RWPE1 (cell line): ENCODE data around the gene REG3G.

Source experiments
- CTCF ChIA-PET: fragments of 350-600 bp; sonication (Branson Sonifier 250); formaldehyde crosslinking; extraction: SDS; loops from one replicate; lab custom pipeline; 2021; lab: Yijun Ruan, JAX
- POLR2A ChIA-PET: fragments of 400-600 bp; formaldehyde crosslinking; extraction: SDS; loops from one replicate; lab custom pipeline; 2020; ENCODE audit warnings: antibody characterized with exemption; ENCODE audit not compliant: low non-redundant PET; lab: Yijun Ruan, JAX
- DNase-seq: peaks from one replicate; pipeline ENCODE4 v3.0.0; 2012; ENCODE audit warnings: low spot score
- H3K27ac ChIP-seq: fragments of 450-650 bp; 2 replicates; pipeline ENCODE4 v1.5.1; 2017
- CTCF ChIP-seq: fragments of 450-650 bp; conservative IDR thresholded peaks from 2 replicates; pipeline ENCODE4 v1.5.1; 2017; ENCODE audit warnings: low read depth, mild to moderate bottlenecking

REG3G gene

GRCh38 chr2:79005216-79005615 lies 20.3 kb upstream of the REG3G start:
- ChIA-PET CTCF (no interaction called here), POLR2A (no interaction called here)
- no peak for DNase-seq
- no peak for TF ChIP-seq CTCF
- no peak overlapping the region for H3K27ac ChIP-seq

GRCh38 chr2:79009388-79009787 lies 16.1 kb upstream of the REG3G start:
- CTCF ChIA-PET: no interaction called here
- DNase-seq: no peak
- TF ChIP-seq CTCF: no peak
- POLR2A ChIA-PET: no interaction called here
- no peak overlapping the region for H3K27ac ChIP-seq

GRCh38 chr2:79011496-79011895 lies 14.0 kb upstream of the REG3G start:
- no peak for TF ChIP-seq CTCF
- no peak overlapping the region for H3K27ac ChIP-seq
- no peak for DNase-seq
- POLR2A ChIA-PET: no interaction called here
- CTCF ChIA-PET: no interaction called here

- ChIA-PET CTCF (no interaction called here), POLR2A (no interaction called here)
- no peak for DNase-seq
- no peak for TF ChIP-seq CTCF
- H3K27ac ChIP-seq: no peak overlapping the region
Measured at GRCh38 chr2:79013629-79014028, 11.9 kb upstream of the REG3G start.

- H3K27ac ChIP-seq: no peak overlapping the region
- CTCF ChIA-PET: no interaction called here
- TF ChIP-seq CTCF: no peak
- DNase-seq: no peak
- POLR2A ChIA-PET: no interaction called here
Measured at GRCh38 chr2:79016342-79016741, 9.2 kb upstream of the REG3G start.

GRCh38 chr2:79026061-79026460 lies 559 bp downstream of the REG3G start:
- CTCF ChIA-PET: no interaction called here
- TF ChIP-seq CTCF: no peak
- POLR2A ChIA-PET: no interaction called here
- DNase-seq: no peak
- no peak overlapping the region for H3K27ac ChIP-seq

GRCh38 chr2:79039944-79040343 lies 14.4 kb downstream of the REG3G start:
- CTCF ChIA-PET: interaction anchor here (0.6 to 1.0 kb wide), 3 partner anchors 181 to 1149 kb away, joined by 3 read pairs; no protein-coding TSS in a partner anchor
- POLR2A ChIA-PET: no interaction called here
- TF ChIP-seq CTCF: no peak
- no peak overlapping the region for H3K27ac ChIP-seq
- DNase-seq: no peak
